Activated B cell treated with CpG ODN at 0.5 μM for 24 hours (primary cell): ENCODE results near the gene ANXA4. TPM values are rescaled to one million over a fixed set of nuclear protein-coding genes. Genes with fewer than 3 reads are reported as not detected.

Source experiments
- ATAC-seq: fragments of 200-7000 bp; cut with Tn5 transposase; one replicate; pipeline ENCODE4 v1.10.0; 2021; ENCODE audit warnings: low read depth, mild to moderate bottlenecking, moderate library complexity
- CTCF ChIA-PET: fragments of 350-600 bp; sonication (Branson Sonifier 250); formaldehyde crosslinking; loops from one replicate; lab custom pipeline; 2021; ENCODE audit warnings: antibody characterized with exemption; lab: Charles Lee
- POLR2A ChIA-PET: fragments of 350-600 bp; sonication (Branson Sonifier 250); formaldehyde crosslinking; loops from one replicate; lab custom pipeline; 2021; ENCODE audit warnings: antibody characterized with exemption; lab: Charles Lee
- DNase-seq: peaks from one replicate; pipeline ENCODE4 v3.0.0; 2022
- H3K27ac Mint-ChIP-seq: one replicate; pipeline ENCODE4 v1.8.0; 2020; ENCODE audit warnings: mixed read lengths
- H3K27me3 Mint-ChIP-seq: one replicate; pipeline ENCODE4 v1.8.0; 2021; ENCODE audit warnings: mixed read lengths
- H3K36me3 Mint-ChIP-seq: one replicate; pipeline ENCODE4 v1.8.0; 2021; ENCODE audit warnings: low read depth, mixed read lengths
- H3K4me1 Mint-ChIP-seq: one replicate; pipeline ENCODE4 v1.8.0; 2021; ENCODE audit warnings: mixed read lengths
- H3K4me3 Mint-ChIP-seq: one replicate; pipeline ENCODE4 v1.8.0; 2020; ENCODE audit warnings: mild to moderate bottlenecking, mixed read lengths
- H3K9me3 Mint-ChIP-seq: one replicate; pipeline ENCODE4 v1.8.0; 2020; ENCODE audit warnings: mixed read lengths
- CTCF ChIP-seq: fragments of 200-600 bp; IDR thresholded peaks from one replicate; pipeline ENCODE4 v1.8.0; 2022; ENCODE audit warnings: antibody characterized with exemption, mild to moderate bottlenecking
- intact Hi-C: fragments of 100-400 bp; cut with micrococcal nuclease; formaldehyde crosslinking; loops from one replicate; pipeline ENCODE4 v1.15.1; 2024
- total RNA-seq: library from RNA; stranded (reverse); gene quantifications from 2 replicates; pipeline ENCODE4 v1.2.3, GENCODE V29; 2022

ANXA4 gene
- total RNA-seq, 1 donor from 2014 or later, result 32.0 TPM

DNA sequence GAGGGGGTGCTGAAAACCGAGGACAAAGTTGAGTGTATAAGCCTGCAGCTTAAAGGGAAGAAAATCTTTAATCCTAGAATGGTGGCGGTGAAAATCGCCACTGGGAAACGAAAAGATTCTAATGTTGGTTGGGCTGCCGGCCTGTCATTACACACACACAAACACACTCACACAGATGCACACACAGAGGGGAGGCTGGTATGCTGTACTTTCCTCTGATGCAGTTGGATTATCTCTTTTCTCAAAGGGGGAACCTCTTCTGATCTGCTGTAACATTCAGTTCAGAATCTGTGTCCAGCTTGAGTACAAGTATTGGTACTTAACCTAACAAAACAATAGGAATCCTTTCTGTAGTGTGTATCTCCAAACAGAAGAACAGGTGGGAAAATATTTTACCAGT, 39.0 kb downstream of the ANXA4 start:
- peaks cover 2% of the 10 kb centered on the region for H3K9me3 Mint-ChIP-seq
- ChIA-PET CTCF (interaction anchor here (0.6 to 1.2 kb wide), 2 partner anchors 10 to 13 kb away, joined by 3 read pairs; no protein-coding TSS in a partner anchor), POLR2A (interaction anchor here (0.6 to 0.8 kb wide), 2 partner anchors 18 to 49 kb away, joined by 3 to 6 read pairs; no protein-coding TSS in a partner anchor)
- TF ChIP-seq CTCF, result no peak
- intact Hi-C loops, result no loop called here
- H3K4me3 Mint-ChIP-seq, result peak overlapping the region; percentile 8
- ATAC-seq (no peak), DNase-seq (no peak)
- H3K27ac Mint-ChIP-seq, result no peak overlapping the region
- peaks cover 44% of the 10 kb centered on the region for H3K4me1 Mint-ChIP-seq
- peaks cover 4% of the 10 kb centered on the region for H3K36me3 Mint-ChIP-seq
- no peaks in the 10 kb centered on the region for H3K27me3 Mint-ChIP-seq

DNA sequence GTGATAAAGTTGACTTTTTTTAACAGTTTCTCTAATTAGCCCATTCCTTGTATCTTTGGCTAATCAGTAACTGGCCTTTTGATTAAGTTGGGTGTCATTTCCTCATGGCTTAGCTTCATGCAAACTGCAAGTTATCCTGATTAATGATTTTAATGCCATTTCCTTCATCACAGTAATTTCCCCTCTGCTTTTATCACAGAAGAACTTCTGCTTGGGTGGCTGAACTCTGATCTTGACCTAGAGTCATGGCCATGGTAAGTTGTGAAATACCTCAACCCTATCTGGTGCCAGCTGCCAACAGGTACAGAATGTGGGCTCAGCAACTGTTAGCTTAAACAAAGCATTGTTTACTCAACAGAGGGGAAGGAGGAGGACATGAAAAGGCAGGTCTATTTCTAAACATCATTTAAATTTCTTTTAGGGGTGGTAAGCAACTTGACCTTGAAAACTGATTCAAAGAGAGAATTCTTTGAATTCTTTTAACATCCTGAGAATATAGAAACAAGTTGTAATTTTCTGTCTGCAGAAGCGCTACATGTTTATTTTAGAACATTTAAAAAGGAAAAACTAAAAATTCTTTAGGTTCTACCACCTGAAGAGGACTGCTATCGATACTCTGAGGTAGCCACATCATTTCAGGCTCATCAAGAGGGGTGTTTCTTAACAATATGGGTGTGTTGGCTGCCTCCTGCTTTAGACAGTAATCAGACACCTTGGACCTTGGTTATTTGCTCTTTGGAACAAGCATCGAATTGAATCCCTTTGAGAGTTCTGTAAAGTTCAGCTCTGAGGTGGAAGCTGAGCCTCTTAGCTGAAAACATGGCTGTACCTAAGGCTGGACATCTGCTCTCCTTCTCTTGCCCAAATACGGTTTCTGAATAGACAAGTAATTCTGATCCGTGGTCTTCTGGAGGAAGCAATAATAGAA, 39.7 kb downstream of the ANXA4 start:
- Mint-ChIP-seq H3K36me3 (peaks cover 4% of the 10 kb centered on the region), H3K4me3 (no peak overlapping the region), H3K9me3 (no peaks in the 10 kb centered on the region), H3K4me1 (peaks cover 41% of the 10 kb centered on the region), H3K27me3 (no peaks in the 10 kb centered on the region), H3K27ac (peak overlapping the region; percentile 71)
- DNase-seq (no peak), ATAC-seq (peak; percentile 18)
- intact Hi-C loops, result no loop called here
- no peak for TF ChIP-seq CTCF
- POLR2A ChIA-PET, result interaction anchor here (0.6 to 1.2 kb wide), 3 partner anchors 19 to 50 kb away, joined by 3 to 6 read pairs (median 3); partner anchors contain the start of gene ANXA4
- CTCF ChIA-PET, result interaction anchor here (0.6 to 1.2 kb wide), 2 partner anchors 11 to 13 kb away, joined by 3 read pairs; no protein-coding TSS in a partner anchor

- Mint-ChIP-seq H3K27ac (no peak overlapping the region), H3K4me3 (no peak overlapping the region), H3K9me3 (no peaks in the 10 kb centered on the region), H3K4me1 (peaks cover 47% of the 10 kb centered on the region), H3K27me3 (no peaks in the 10 kb centered on the region), H3K36me3 (peaks cover 3% of the 10 kb centered on the region)
- ChIA-PET POLR2A (no interaction called here), CTCF (no interaction called here)
- ATAC-seq, result no peak
- intact Hi-C loops, result no loop called here
- no peak for TF ChIP-seq CTCF
- no peak for DNase-seq
These were observed 42.3 kb downstream of the ANXA4 start for GRCh38 chr2:69784228-69784627.

GRCh38 chr2:69785358-69785757, 43.4 kb downstream of the ANXA4 start:
- CTCF ChIA-PET, result interaction anchor here (0.9 to 2.1 kb wide), 2 partner anchors 31 to 60 kb away, joined by 4 read pairs; no protein-coding TSS in a partner anchor

More at GRCh38 chr2:69785358-69785757, 43.4 kb downstream of the ANXA4 start:
- H3K9me3 Mint-ChIP-seq, result no peaks in the 10 kb centered on the region
- no peaks in the 10 kb centered on the region for H3K27me3 Mint-ChIP-seq
- no peak overlapping the region for H3K4me3 Mint-ChIP-seq
- intact Hi-C loops, result no loop called here
- TF ChIP-seq CTCF, result no peak
- H3K36me3 Mint-ChIP-seq, result peaks cover 3% of the 10 kb centered on the region
- no peak for ATAC-seq
- POLR2A ChIA-PET, result interaction anchor here (0.8 kb wide), 1 partner anchor 9 kb away, joined by 3 read pairs; no protein-coding TSS in a partner anchor
- DNase-seq, result no peak
- peaks cover 50% of the 10 kb centered on the region for H3K4me1 Mint-ChIP-seq
- no peak overlapping the region for H3K27ac Mint-ChIP-seq
